Right cardiac atrium (tissue), 5 donors: ENCODE data around the gene RPL6. TPM values are rescaled to one million over a fixed set of nuclear protein-coding genes. Genes with fewer than 3 reads are reported as not detected.

Experiments
- ATAC-seq, 2 donors: fragments of 200-7000 bp; cut with Tn5 transposase; one replicate each; pipeline versions ENCODE4 v1.8.0 to v1.9.1; 2020; ENCODE audit warnings: moderate library complexity in 2 of 2, mild to moderate bottlenecking in 1 of 2
- DNase-seq, 3 donors: peaks; one replicate each; pipeline ENCODE4 v3.0.0-alpha.2; 2020
- H3K27ac ChIP-seq: one replicate; pipeline ENCODE4 v1.5.1; 2013; ENCODE audit warnings: mild to moderate bottlenecking, low read length, control low read depth, moderate library complexity
- H3K27me3 ChIP-seq: one replicate; pipeline ENCODE4 v1.6.1; 2013; ENCODE audit not compliant: control insufficient read depth, insufficient read depth
- H3K4me1 ChIP-seq: one replicate; pipeline ENCODE4 v1.6.1; 2013; ENCODE audit warnings: low read length; ENCODE audit not compliant: control insufficient read depth, insufficient read depth
- H3K4me3 ChIP-seq: one replicate; pipeline ENCODE4 v1.5.1; 2013; ENCODE audit warnings: low read length, control low read depth
- H3K9me3 ChIP-seq: one replicate; pipeline ENCODE4 v1.6.1; 2013; ENCODE audit warnings: low read length; ENCODE audit not compliant: control insufficient read depth
- WGBS: extraction: QIAGEN DNeasy Blood & Tissue Kit; methylation state at CpG from one replicate; pipeline ENCODE4 v1.1.7; 2013; 5-methylcytosine and 5-hydroxymethylcytosine counted together
- intact Hi-C, 4 donors: fragments of 100-400 bp; cut with DNase I; formaldehyde crosslinking; loops; one replicate each; pipeline versions ENCODE4 v1.11.0 to v1.14.0; 2022 to 2023
- polyA plus RNA-seq: library from polyadenylated mRNA; stranded (reverse); fragments of 200-250 nt; gene quantifications from one replicate; pipeline ENCODE4 v1.2.3, GENCODE V29; 2013
- total RNA-seq, 4 donors: library from RNA; stranded (reverse); fragmentation: NEBNext Ultra II Directional; extraction: Animal tissue kit (Norgen Biotek cat#: 25700); gene quantifications; one replicate each; pipeline ENCODE4 v1.2.1, GENCODE V29; 2021
- donor health status: healthy with polysubstance abuse.
- donor health status: DM: no; HTN: yes; CAD: no.
- donor health status: DM: no; HTN: no; CAD: no.
- donor health status: DM: no; HTN: yes; CAD: no; lungs with severe emphysema.
- donor health status: DM: yes; HTN: yes; CAD: no.

Gene RPL6
- total and polyA plus RNA-seq, 5 donors: 628 to 1,137 (median 723) TPM

DNA sequence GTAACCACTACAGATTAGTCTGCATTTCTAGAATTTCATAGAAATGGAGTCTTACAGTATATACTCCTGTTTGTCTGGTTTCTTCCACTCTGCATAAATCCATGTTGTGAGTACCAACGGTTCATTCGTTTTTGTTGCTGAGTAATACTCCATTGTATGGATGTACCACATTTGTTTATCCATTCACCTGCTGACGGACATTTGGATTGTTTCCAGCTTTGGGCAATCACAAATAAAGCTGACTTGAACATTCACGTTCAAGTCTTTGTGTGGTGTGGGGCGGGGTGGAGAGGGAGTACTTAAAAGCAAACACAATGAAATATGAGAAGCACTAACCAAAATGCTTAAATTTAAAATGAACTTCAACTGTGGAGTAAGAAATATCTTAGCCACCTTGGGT is 34.3 kb downstream of the RPL6 start:
- Histone ChIP-seq H3K9me3 (no peaks in the 10 kb centered on the region), H3K4me3 (no peak overlapping the region), H3K27me3 (no peaks in the 10 kb centered on the region), H3K4me1 (peaks cover 1% of the 10 kb centered on the region), H3K27ac (no peak overlapping the region)
- WGBS: 85% methylated on average over 5 of the region's 5 CpGs
- DNase-seq (no peak), ATAC-seq (no peak)
- intact Hi-C loops: no loop called here

DNA sequence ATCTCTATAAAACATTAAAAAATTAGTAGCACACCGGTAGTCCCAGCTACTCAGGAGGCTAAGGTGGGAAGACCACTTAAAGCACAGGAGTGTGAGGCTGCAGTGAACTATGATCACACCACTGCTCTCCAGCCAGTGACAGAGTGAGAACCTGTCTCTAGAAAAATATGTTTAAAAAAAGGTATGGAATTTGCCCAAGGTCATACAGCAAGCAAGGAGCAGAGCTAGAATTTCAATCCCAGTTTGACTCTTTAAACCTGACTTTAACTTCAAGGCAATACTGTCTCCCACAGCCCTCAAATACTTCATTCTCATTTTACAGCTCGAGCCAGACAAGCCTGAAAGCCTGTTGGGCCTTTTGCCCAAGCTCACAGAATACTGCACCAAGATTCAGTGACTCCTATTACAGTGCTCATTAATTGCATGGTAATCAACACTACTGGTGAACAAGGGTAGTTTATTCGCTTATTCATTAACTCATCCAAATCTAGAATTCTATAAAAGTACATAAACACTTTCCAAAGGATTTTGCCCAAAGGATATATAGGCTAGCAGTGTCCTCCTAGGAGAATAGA is 35.2 kb downstream of the RPL6 start:
- peaks cover 4% of the 10 kb centered on the region for H3K4me1 ChIP-seq
- WGBS: 85% methylated on average over 3 of the region's 3 CpGs
- no peak overlapping the region for H3K4me3 ChIP-seq
- H3K27me3 ChIP-seq: no peaks in the 10 kb centered on the region
- ATAC-seq (no peak), DNase-seq (no peak)
- intact Hi-C loops: no loop called here
- no peaks in the 10 kb centered on the region for H3K9me3 ChIP-seq
- H3K27ac ChIP-seq: no peak overlapping the region

DNA sequence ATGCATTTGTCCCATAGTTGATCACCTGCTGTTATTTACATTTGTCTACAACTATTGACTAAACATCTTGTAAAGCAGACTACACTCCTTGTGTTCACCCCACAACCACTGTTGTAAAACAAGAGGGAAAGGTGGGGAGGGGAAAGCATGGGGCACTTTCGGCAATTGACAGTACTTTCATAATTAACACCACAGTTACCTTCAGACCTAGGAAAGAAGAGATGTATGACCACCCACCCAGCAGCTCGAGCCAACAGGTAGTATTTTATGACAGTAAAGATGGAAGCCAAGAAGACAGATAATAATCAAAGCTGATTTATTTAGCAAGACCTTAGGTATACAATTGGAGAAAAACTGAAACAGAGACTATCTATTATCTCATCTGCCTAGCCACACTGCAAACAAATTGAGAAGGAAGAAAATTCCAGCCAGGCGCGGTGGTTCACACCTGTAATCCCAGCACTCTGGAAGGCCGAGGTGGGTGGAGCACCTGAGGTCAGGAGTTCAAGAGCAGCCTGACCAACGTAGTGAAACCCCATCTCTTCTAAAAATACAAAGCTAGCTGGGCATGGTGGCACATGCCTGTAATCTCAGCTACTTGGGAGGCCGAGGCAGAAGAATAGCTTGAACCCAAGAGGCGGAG is 38.4 kb downstream of the RPL6 start:
- no peak for ATAC-seq
- Histone ChIP-seq H3K27me3 (no peaks in the 10 kb centered on the region), H3K27ac (no peak overlapping the region), H3K4me3 (no peak overlapping the region), H3K4me1 (peaks cover 4% of the 10 kb centered on the region), H3K9me3 (no peaks in the 10 kb centered on the region)
- DNase-seq: no peak
- intact Hi-C loops: no loop called here
- WGBS: 87% methylated on average over 8 of the region's 8 CpGs

DNA sequence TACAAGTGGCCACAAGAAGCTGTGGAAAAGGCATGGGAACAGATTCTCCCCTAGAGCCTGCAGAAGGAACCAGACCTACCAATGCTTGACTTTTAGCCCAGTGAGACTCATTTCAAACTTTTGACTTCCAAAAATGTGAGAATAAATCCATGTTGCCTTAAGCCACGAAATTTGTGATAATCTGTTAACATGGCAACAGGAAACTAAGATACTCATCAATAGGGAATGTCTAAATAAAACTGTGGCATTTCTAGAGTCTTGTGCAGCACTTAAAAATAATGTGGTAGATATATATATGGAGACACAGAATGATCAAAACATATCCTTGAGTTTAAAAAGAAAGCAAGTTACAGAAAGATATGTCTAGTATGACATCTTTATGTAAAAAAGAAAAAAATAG is 39.2 kb downstream of the RPL6 start:
- Histone ChIP-seq H3K4me3 (no peak overlapping the region), H3K27me3 (no peaks in the 10 kb centered on the region), H3K27ac (no peak overlapping the region), H3K4me1 (peaks cover 4% of the 10 kb centered on the region), H3K9me3 (no peaks in the 10 kb centered on the region)
- WGBS: 22% methylated on average over 1 of the region's 1 CpG
- intact Hi-C loops: no loop called here
- DNase-seq (no peak), ATAC-seq (no peak)

DNA sequence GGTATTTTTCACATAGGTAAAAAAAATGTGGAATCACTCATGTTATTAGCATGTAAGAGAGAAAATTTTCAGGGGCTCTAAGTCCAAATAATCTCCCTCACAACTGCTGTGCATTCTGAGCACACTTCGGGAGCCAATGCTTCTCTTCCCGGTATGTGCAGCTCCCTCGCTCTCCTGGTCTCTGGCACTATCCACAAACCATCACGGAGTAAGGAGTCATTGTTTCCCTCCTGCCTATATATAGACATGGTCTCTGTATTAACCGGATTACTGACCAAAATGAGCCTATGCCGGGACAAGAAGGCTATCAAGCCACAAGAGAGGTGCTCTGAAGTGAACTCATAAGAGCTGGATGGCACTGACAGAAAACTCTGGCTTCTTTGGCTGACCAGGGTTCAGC is 40.5 kb downstream of the RPL6 start:
- no peak overlapping the region for H3K4me3 ChIP-seq
- DNase-seq (no peak), ATAC-seq (peak; percentile 57 to 61)
- H3K9me3 ChIP-seq: no peaks in the 10 kb centered on the region
- intact Hi-C loops: no loop called here
- H3K27me3 ChIP-seq: no peaks in the 10 kb centered on the region
- H3K4me1 ChIP-seq: peaks cover 4% of the 10 kb centered on the region
- WGBS: 30% methylated on average over 6 of the region's 6 CpGs
- no peak overlapping the region for H3K27ac ChIP-seq

DNA sequence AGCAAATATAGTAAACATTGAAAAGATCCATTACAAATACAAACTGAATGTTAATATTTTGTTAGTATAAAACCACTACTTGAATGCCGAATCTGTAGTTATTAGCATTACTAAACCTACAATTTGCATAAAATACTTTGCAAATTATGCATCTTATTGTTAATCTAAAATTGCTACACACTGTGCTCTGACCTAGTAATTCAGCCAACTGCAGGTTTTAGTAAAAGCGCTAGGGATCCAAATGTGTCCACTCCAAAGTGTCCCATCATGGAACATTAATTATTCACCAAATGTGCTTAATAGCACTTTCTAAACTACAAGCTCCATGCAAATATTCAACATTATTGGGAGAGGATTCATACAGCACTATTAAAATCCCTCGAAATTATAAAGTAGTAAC is 41.4 kb downstream of the RPL6 start:
- no peaks in the 10 kb centered on the region for H3K27me3 ChIP-seq
- H3K9me3 ChIP-seq: no peaks in the 10 kb centered on the region
- DNase-seq (no peak), ATAC-seq (no peak)
- intact Hi-C loops: no loop called here
- no peak overlapping the region for H3K4me3 ChIP-seq
- H3K4me1 ChIP-seq: peaks cover 3% of the 10 kb centered on the region
- WGBS: 90% methylated on average over 3 of the region's 3 CpGs
- no peak overlapping the region for H3K27ac ChIP-seq

DNA sequence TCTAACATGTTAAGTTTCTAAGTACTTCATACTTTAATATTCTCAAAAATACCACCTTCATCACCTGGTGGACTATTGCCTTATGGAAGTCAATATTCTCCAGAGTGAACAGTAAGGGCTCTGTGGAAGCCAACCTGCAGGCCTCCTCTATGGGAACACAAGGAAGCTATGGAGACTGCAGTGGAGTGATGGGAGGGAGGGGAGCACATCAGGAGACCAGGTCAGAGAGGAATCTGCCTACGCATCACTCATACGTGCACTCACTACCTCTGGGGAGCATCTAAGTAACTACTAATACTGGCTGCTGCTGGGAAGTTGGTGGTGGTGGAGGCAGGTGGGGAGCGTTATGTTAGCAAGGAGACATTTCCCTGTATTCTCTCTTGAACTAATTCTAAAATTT is 47.1 kb downstream of the RPL6 start:
- Histone ChIP-seq H3K4me3 (no peak overlapping the region), H3K9me3 (no peaks in the 10 kb centered on the region), H3K27me3 (no peaks in the 10 kb centered on the region), H3K4me1 (no peaks in the 10 kb centered on the region), H3K27ac (no peak overlapping the region)
- DNase-seq (no peak), ATAC-seq (no peak)
- intact Hi-C loops: no loop called here
- WGBS: 96% methylated on average over 3 of the region's 3 CpGs

DNA sequence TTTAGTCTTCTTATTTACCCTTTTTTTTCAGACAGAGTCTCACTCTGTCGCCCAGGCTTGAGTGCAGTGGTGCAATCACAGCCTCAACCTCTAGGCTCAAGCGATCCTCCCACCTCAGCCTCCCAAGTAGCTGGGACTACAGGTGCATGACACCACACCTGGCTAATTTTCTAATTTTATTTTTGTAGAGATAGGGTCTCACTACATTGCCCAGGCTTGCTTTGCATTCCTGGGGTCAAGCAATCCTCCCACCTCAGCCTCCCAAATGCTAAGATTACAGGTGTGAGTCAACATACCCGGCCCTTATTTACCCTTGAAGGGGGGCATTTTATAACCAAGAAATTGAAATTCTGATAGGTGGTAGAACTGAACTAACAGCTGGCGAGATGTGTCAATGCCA is 48.1 kb downstream of the RPL6 start:
- ATAC-seq (no peak), DNase-seq (no peak)
- no peaks in the 10 kb centered on the region for H3K4me1 ChIP-seq
- intact Hi-C loops: no loop called here
- 98% methylated on average over 4 of the region's 4 CpGs for WGBS
- H3K27ac ChIP-seq: no peak overlapping the region
- H3K4me3 ChIP-seq: no peak overlapping the region
- no peaks in the 10 kb centered on the region for H3K9me3 ChIP-seq
- H3K27me3 ChIP-seq: no peaks in the 10 kb centered on the region

DNA sequence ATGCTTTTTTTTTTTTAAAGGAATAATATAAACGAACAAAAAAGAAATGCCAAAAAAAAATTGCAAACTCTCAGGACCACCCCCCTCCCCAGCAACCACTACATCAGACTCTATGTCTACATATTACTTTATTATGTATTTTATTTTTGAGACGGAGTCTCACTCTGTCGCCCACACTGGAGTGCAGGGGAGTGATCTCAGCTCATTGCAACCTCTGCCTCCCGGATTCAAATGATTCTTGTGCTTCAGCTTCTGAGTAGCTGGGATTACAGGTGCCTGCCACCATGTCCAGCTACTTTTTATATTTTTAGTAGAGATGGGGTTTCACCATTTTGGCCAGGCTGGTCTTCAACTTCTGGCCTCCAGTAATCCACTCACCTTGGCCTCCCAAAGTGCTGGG is 50.1 kb downstream of the RPL6 start:
- intact Hi-C loops: no loop called here
- ATAC-seq (no peak), DNase-seq (no peak)
- H3K27ac ChIP-seq: no peak overlapping the region
- H3K9me3 ChIP-seq: no peaks in the 10 kb centered on the region
- H3K27me3 ChIP-seq: no peaks in the 10 kb centered on the region
- H3K4me3 ChIP-seq: no peak overlapping the region
- H3K4me1 ChIP-seq: no peaks in the 10 kb centered on the region
- 94% methylated on average over 4 of the region's 4 CpGs for WGBS

DNA sequence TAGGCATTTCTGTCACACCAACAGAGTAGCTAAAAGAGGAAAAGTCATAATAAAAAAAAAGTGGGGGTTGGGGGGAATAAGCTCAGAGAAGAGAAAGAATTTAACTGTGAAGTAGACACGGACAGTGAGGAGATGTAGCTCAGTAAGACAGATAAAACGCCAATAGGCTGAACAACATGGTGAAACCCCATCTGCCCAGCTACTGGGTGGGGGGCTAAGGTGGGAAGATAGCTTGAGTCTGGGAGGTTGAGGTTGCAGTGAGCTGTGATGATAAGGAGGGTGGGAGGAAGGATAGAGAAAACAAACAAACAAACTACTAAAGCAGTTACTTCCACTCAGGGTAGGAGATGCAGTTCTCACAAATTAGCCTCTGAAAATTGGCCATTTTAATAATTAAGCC is 52.2 kb downstream of the RPL6 start:
- DNase-seq: no peak
- 64% methylated on average over 2 of the region's 2 CpGs for WGBS
- H3K4me3 ChIP-seq: no peak overlapping the region
- H3K9me3 ChIP-seq: no peaks in the 10 kb centered on the region
- no peak for ATAC-seq
- no peaks in the 10 kb centered on the region for H3K27me3 ChIP-seq
- H3K4me1 ChIP-seq: peaks cover 1% of the 10 kb centered on the region
- intact Hi-C loops: no loop called here
- H3K27ac ChIP-seq: no peak overlapping the region
